HL-60 (cell line): ENCODE measurements around the gene DLX3.

Experiments
- DNase-seq, 2 experiments: peaks; one replicate each; pipeline ENCODE4 v3.0.0-alpha.2; 2010 to 2020; ENCODE audit warnings: low read depth in 1 of 2, low spot score in 1 of 2
- H3K27ac ChIP-seq: fragments of 250-450 bp; sonication (Bioruptor Pico); replicated peaks from 2 replicates; pipeline ENCODE4 v1.5.1; 2020; ENCODE audit warnings: mild to moderate bottlenecking, moderate library complexity
- H3K27me3 ChIP-seq: fragments of 250-450 bp; sonication (Bioruptor Pico); 2 replicates; pipeline ENCODE4 v1.5.1; 2021; ENCODE audit warnings: mild to moderate bottlenecking, moderate library complexity; ENCODE audit not compliant: insufficient read depth, poor library complexity, severe bottlenecking
- H3K4me3 ChIP-seq: replicated peaks from 2 replicates; pipeline ENCODE4 v1.5.1; 2011; ENCODE audit warnings: mild to moderate bottlenecking, control low read depth, low read length; ENCODE audit not compliant: insufficient read depth
- GABPA ChIP-seq: IDR thresholded peaks from 2 replicates; pipeline ENCODE4 v1.6.1; 2012; ENCODE audit warnings: low read depth
- POLR2AphosphoS5 ChIP-seq: IDR thresholded peaks from 2 replicates; pipeline ENCODE4 v1.6.1; 2012; ENCODE audit warnings: low read depth
- SPI1 ChIP-seq: IDR thresholded peaks from 2 replicates; pipeline ENCODE4 v1.6.1; 2012; ENCODE audit warnings: low read depth, mild to moderate bottlenecking, borderline replicate concordance
- TF ChIP-seq, protein P1 (sequence below): IDR thresholded peaks from 2 replicates; pipeline ENCODE4 v1.6.1; 2012; ENCODE audit warnings: low read depth; ENCODE audit not compliant: insufficient replicate concordance
- TF ChIP-seq, protein P2 (sequence below): IDR thresholded peaks from one replicate; pipeline ENCODE4 v1.5.1; 2011; ENCODE audit warnings: low read length, control low read depth, inconsistent platforms; ENCODE audit not compliant: insufficient read depth

The DLX3 gene

DNA sequence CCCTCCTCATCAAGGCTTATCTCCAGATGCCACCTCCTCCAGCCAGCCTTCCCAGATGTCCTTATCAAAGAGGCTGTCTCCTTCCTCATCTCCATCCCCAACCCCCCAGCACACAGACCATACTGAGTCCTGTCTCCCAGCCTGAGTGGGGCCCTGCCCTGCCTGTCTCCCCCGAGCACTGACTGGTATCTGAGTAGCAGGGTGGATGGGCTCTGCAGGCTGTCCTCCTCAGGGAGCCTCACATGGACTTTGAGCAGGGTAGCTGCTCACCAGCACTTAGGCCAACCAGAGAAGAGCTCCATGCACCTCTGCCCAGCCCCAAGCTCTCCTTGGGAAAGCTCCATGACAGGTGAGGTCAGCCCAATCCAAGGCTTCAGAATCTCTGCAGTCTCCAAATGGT lies 40.9 kb upstream of the DLX3 start:
- Histone ChIP-seq H3K27me3 (peaks cover 5% of the 10 kb centered on the region), H3K4me3 (no peak overlapping the region), H3K27ac (no peak overlapping the region)
- no peak for DNase-seq
- TF ChIP-seq, protein P1, sequence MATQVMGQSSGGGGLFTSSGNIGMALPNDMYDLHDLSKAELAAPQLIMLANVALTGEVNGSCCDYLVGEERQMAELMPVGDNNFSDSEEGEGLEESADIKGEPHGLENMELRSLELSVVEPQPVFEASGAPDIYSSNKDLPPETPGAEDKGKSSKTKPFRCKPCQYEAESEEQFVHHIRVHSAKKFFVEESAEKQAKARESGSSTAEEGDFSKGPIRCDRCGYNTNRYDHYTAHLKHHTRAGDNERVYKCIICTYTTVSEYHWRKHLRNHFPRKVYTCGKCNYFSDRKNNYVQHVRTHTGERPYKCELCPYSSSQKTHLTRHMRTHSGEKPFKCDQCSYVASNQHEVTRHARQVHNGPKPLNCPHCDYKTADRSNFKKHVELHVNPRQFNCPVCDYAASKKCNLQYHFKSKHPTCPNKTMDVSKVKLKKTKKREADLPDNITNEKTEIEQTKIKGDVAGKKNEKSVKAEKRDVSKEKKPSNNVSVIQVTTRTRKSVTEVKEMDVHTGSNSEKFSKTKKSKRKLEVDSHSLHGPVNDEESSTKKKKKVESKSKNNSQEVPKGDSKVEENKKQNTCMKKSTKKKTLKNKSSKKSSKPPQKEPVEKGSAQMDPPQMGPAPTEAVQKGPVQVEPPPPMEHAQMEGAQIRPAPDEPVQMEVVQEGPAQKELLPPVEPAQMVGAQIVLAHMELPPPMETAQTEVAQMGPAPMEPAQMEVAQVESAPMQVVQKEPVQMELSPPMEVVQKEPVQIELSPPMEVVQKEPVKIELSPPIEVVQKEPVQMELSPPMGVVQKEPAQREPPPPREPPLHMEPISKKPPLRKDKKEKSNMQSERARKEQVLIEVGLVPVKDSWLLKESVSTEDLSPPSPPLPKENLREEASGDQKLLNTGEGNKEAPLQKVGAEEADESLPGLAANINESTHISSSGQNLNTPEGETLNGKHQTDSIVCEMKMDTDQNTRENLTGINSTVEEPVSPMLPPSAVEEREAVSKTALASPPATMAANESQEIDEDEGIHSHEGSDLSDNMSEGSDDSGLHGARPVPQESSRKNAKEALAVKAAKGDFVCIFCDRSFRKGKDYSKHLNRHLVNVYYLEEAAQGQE, result no peak
- TF ChIP-seq SPI1, result no peak
- TF ChIP-seq GABPA, result no peak
- TF ChIP-seq, protein P2, sequence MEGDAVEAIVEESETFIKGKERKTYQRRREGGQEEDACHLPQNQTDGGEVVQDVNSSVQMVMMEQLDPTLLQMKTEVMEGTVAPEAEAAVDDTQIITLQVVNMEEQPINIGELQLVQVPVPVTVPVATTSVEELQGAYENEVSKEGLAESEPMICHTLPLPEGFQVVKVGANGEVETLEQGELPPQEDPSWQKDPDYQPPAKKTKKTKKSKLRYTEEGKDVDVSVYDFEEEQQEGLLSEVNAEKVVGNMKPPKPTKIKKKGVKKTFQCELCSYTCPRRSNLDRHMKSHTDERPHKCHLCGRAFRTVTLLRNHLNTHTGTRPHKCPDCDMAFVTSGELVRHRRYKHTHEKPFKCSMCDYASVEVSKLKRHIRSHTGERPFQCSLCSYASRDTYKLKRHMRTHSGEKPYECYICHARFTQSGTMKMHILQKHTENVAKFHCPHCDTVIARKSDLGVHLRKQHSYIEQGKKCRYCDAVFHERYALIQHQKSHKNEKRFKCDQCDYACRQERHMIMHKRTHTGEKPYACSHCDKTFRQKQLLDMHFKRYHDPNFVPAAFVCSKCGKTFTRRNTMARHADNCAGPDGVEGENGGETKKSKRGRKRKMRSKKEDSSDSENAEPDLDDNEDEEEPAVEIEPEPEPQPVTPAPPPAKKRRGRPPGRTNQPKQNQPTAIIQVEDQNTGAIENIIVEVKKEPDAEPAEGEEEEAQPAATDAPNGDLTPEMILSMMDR, result no peak
- no peak for TF ChIP-seq POLR2AphosphoS5

DNA sequence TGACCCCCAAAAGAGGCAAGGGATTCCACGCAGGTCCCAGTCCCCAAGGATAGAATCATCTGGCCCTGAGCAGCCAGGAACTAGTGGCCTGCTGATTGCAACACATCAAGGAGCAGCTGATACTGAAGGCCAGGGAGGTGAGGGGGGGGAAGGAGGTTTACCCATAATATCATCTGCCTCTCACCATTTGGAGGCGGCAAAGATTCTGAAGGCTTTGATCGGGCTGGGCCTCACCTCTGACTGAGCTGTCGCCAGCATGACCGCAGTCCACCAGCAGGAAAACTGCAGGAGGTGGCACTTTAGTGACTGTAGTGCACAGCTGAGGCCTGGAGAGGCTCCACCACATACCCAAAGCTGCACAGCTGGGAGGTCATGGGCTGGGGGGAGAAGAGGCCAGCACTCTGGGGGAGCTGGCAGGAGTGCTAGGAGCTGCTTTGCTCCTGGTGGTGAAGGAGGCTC lies 40.4 kb upstream of the DLX3 start:
- H3K27ac ChIP-seq, result no peak overlapping the region
- no peak for TF ChIP-seq POLR2AphosphoS5
- TF ChIP-seq SPI1, result no peak
- no peak for TF ChIP-seq GABPA
- TF ChIP-seq, protein P2, result no peak
- TF ChIP-seq, protein P1, result no peak
- H3K4me3 ChIP-seq, result no peak overlapping the region
- peaks cover 5% of the 10 kb centered on the region for H3K27me3 ChIP-seq
- no peak for DNase-seq

DNA sequence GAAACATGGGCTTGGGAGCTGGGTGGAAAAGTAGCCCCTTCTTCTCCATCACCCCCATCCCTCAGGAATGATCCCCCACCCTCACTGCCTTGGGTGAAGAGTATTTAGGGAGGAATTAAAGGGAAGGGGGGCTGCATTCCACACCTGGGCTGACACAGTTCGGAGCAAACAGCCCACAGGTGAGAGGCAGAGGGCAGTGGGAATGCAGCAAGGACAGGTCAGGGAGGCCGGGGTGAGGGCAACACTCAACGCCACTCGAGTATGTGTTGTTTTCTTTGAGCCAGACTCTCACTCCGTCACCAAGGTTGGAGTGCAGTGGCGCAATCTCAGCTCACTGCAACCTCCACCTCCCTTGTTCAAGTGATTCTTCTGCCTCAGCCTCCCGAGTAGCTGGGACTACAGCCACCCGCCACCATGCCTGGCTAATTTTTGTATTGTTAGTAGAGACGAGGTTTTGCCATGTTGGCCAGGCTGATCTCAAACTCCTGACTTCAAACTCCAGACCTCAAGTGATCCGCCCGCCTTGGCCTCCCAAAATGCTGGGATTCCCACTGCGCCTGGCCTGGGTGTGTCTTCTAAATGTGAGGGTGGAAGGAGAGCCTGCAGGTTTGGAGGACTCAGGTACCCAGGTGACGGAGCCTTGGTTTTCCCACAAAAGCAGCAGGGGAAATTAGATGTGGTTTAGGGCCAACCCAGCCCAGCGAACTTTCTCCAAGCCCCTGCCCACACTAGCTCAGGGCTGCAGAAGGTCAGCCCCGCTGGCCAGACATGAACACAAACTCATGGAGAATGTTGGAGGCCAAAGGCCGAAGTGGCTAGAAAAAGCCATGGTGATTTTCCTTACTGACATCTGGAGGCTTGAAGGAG lies 39.7 kb upstream of the DLX3 start:
- no peak overlapping the region for H3K27ac ChIP-seq
- TF ChIP-seq POLR2AphosphoS5 (no peak), GABPA (no peak), SPI1 (no peak)
- TF ChIP-seq, protein P2, result no peak
- TF ChIP-seq, protein P1, result no peak
- no peak overlapping the region for H3K4me3 ChIP-seq
- no peak for DNase-seq
- H3K27me3 ChIP-seq, result peaks cover 5% of the 10 kb centered on the region
